Measurements from ENCODE around the gene UBE2R2. TPM values are rescaled to one million over a fixed set of nuclear protein-coding genes. Genes with fewer than 3 reads are reported as not detected.

Gene UBE2R2
- total and polyA plus RNA-seq, 2 donors (not counting 3 experiments of a cell fraction or from before 2014, with no cell fraction given): 23.9 to 54.3 TPM

- BruUV-seq (replicated peaks): no TSS peak
- Histone ChIP-seq H3K9ac (replicated peaks; ENCODE audit: extremely low read depth, insufficient read depth, low read length) (no peak overlapping the region), H3K36me3 (ENCODE audit: control insufficient read depth in 2 of 2, extremely low read depth in 1 of 2, insufficient read depth in 2 of 2, low read length in 2 of 2) (no peaks in the 10 kb centered on the region), H3K4me2 (ENCODE audit: insufficient read depth, low read length) (no peak overlapping the region), H3K27ac (ENCODE audit: insufficient read depth, low read depth, low read length) (no peak overlapping the region), H4K20me1 (replicated peaks; ENCODE audit: control insufficient read depth, extremely low read depth, insufficient read depth, low read length) (no peaks in the 10 kb centered on the region), H3K4me3 (replicated peaks in 1 of 3; ENCODE audit: insufficient read depth in 1 of 3, low read depth in 1 of 3, low read length in 3 of 3) (no peak overlapping the region), H3K79me2 (ENCODE audit: control insufficient read depth, insufficient read depth, low read length) (no peaks in the 10 kb centered on the region), H3K27me3 (ENCODE audit: control insufficient read depth in 2 of 2, insufficient read depth in 2 of 2, low read length in 2 of 2) (no peaks in the 10 kb centered on the region), H3K9me1 (replicated peaks; ENCODE audit: control insufficient read depth, extremely low read depth, insufficient read depth, low read length) (no peaks in the 10 kb centered on the region), H2AFZ (ENCODE audit: low read depth, low read length) (no peak overlapping the region), H3K4me1 (ENCODE audit: control insufficient read depth, extremely low read depth, insufficient read depth, low read length) (no peaks in the 10 kb centered on the region), H3K9me3 (replicated peaks; ENCODE audit: control insufficient read depth, insufficient read depth, low read length) (no peaks in the 10 kb centered on the region)
- DNase-seq (ENCODE audit: low read depth, low spot score) (peak; percentile 73), FAIRE-seq (peak; percentile 85)
- POLR2A ChIA-PET: no interaction called here
- intact Hi-C loops (cut with micrococcal nuclease): loop anchor here (1.0 kb wide), 1 partner anchor 41 kb away; no protein-coding TSS in a partner anchor
- CTCF ChIA-PET: interaction anchor here (0.6 to 4.1 kb wide), 35 partner anchors 9 to 270 kb away, joined by 3 to 162 read pairs (median 5); partner anchors contain the start of gene UBAP2
- TF ChIP-seq CTCF (IDR thresholded peaks at IDR 0.05; ENCODE audit: extremely low read depth in 1 of 2, insufficient read depth in 1 of 2, low read depth in 1 of 2, low read length in 2 of 2) (peak; percentile 72 to 80), JUN (IDR thresholded peaks at IDR 0.05; ENCODE audit: borderline replicate concordance, insufficient read depth, insufficient read length, low read depth) (no peak), POLR2A (IDR thresholded peaks at IDR 0.05; ENCODE audit: low read depth, low read length) (no peak), FOS (IDR thresholded peaks at IDR 0.05; ENCODE audit: borderline replicate concordance, insufficient read depth, low read length) (no peak)
- dilution Hi-C loops (cut with MboI; ENCODE audit: extremely low pct_ligation_motif_present, low sequenced_read_pairs): no loop called here
Measured at GRCh38 chr9:33778700-33779351, 38.1 kb upstream of the UBE2R2 start.

- intact Hi-C loops (cut with micrococcal nuclease): no loop called here
- TF ChIP-seq GATA2 (IDR thresholded peaks at IDR 0.05; ENCODE audit: insufficient read depth, insufficient read length, low read depth, low read length): no peak
- TF ChIP-seq JUN (IDR thresholded peaks at IDR 0.05; ENCODE audit: borderline replicate concordance, insufficient read depth, insufficient read length, low read depth): no peak
- TF ChIP-seq CTCF (IDR thresholded peaks at IDR 0.05; ENCODE audit: extremely low read depth in 1 of 2, insufficient read depth in 1 of 2, low read depth in 1 of 2, low read length in 2 of 2): no peak
- TF ChIP-seq FOS (IDR thresholded peaks at IDR 0.05; ENCODE audit: borderline replicate concordance, insufficient read depth, low read length): no peak
- TF ChIP-seq MAX (IDR thresholded peaks at IDR 0.05; ENCODE audit: insufficient read depth, insufficient read length): no peak
- TF ChIP-seq POLR2A (IDR thresholded peaks at IDR 0.05; ENCODE audit: low read depth, low read length): no peak
- no peak for TF ChIP-seq MYC (IDR thresholded peaks at IDR 0.05; ENCODE audit: low read depth, low read length)
- no peak for TF ChIP-seq POLR2AphosphoS5 (IDR thresholded peaks at IDR 0.05; ENCODE audit: insufficient read depth, low read depth, low read length)
- H3K9me3 ChIP-seq (replicated peaks; ENCODE audit: control insufficient read depth, insufficient read depth, low read length): no peaks in the 10 kb centered on the region
- no peak for FAIRE-seq
- no peaks in the 10 kb centered on the region for H3K4me1 ChIP-seq (ENCODE audit: control insufficient read depth, extremely low read depth, insufficient read depth, low read length)
- H3K4me3 ChIP-seq (replicated peaks in 1 of 3; ENCODE audit: insufficient read depth in 1 of 3, low read depth in 1 of 3, low read length in 3 of 3): no peak overlapping the region
- H2AFZ ChIP-seq (ENCODE audit: low read depth, low read length): no peak overlapping the region
- H3K27me3 ChIP-seq (ENCODE audit: control insufficient read depth in 2 of 2, insufficient read depth in 2 of 2, low read length in 2 of 2): no peaks in the 10 kb centered on the region
- no peaks in the 10 kb centered on the region for H4K20me1 ChIP-seq (replicated peaks; ENCODE audit: control insufficient read depth, extremely low read depth, insufficient read depth, low read length)
- no TSS peak for BruUV-seq (replicated peaks)
- no peak for DNase-seq (ENCODE audit: low read depth, low spot score)
- H3K36me3 ChIP-seq (ENCODE audit: control insufficient read depth in 2 of 2, extremely low read depth in 1 of 2, insufficient read depth in 2 of 2, low read length in 2 of 2): no peaks in the 10 kb centered on the region
- dilution Hi-C loops (cut with MboI; ENCODE audit: extremely low pct_ligation_motif_present, low sequenced_read_pairs): no loop called here
- H3K9ac ChIP-seq (replicated peaks; ENCODE audit: extremely low read depth, insufficient read depth, low read length): no peak overlapping the region
- H3K79me2 ChIP-seq (ENCODE audit: control insufficient read depth, insufficient read depth, low read length): no peaks in the 10 kb centered on the region
- CTCF ChIA-PET: interaction anchor here (1.5 kb wide), 1 partner anchor 43 kb away, joined by 5 read pairs; no protein-coding TSS in a partner anchor
- POLR2A ChIA-PET: no interaction called here
- H3K4me2 ChIP-seq (ENCODE audit: insufficient read depth, low read length): no peak overlapping the region
- H3K9me1 ChIP-seq (replicated peaks; ENCODE audit: control insufficient read depth, extremely low read depth, insufficient read depth, low read length): no peaks in the 10 kb centered on the region
- H3K27ac ChIP-seq (ENCODE audit: insufficient read depth, low read depth, low read length): no peak overlapping the region
Measured at GRCh38 chr9:33780276-33780675, 36.7 kb upstream of the UBE2R2 start.
